GM18909 (cell line): ENCODE measurements around the gene IPO9.
"Not testable (repeated sequence)": the region's sequence is repeated elsewhere in the genome, so short reads cannot be mapped to it uniquely, and the experiment has no call there.

Experiments
- ATAC-seq: cut with Tn5 transposase; IDR thresholded peaks from one replicate; pipeline ENCODE4 v1.9.1; 2021; ENCODE audit warnings: mild to moderate bottlenecking; ENCODE audit not compliant: unreplicated experiment, poor library complexity

IPO9 gene

DNA sequence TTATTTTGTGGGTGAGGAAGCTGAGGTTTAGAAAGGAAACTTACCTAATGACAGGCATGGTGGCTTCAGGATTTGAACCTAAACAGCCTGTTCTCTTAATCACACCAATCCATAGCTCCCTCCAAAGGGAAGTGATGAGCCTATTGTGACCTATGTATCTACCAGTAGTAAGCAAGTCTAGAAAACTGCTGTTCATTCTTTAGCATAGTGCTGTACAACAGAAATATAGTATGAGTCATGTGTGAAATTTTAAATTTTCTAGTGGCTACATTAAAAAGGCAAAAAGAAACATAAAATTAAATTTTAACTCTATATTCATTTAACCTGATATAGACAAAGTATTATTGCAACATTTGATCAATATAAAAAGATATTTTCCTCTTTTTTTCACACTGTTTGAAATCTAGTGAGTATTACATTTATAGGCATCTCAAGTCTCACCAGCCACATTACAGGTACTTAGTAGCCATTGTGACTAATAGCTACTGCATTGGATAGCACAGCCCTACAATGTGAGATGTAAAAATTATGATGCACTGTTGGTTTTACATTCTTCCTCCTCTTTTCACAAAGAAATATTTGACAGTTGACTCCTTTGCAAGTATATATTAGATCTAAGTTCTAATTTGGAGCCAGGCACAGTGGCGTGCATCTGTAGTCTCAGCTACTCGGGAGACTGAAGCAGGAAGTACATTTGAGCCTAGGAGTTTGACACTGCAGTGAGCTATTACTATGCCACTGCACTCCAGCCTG lies 16.6 kb downstream of the IPO9 start:
- ATAC-seq = no peak

GRCh38 chr1:201847150-201847549 lies 18.2 kb downstream of the IPO9 start:
- ATAC-seq = no peak

- no peak for ATAC-seq
These were observed 19.3 kb downstream of the IPO9 start for GRCh38 chr1:201848230-201848629.

GRCh38 chr1:201849372-201850052 lies 20.6 kb downstream of the IPO9 start:
- no peak for ATAC-seq

GRCh38 chr1:201850053-201850397 lies 21.1 kb downstream of the IPO9 start:
- ATAC-seq = no peak

DNA sequence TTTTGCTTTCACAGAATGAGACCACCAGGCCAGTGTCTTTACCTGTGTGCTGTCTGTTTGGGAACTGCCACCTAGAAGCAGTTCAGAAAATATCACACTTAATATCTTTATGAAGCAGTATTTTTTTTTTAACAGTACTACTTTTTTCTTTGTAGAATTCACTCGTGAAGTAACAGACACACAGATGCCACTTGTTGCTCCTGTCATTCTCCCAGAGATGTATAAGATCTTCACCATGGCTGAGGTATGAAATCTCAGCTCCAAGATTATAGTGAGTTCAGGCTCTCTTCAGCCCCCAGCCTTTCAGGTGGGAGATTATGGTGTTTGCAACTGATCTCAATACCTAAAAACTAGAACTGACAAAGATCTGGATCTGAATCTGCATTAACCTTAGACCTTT lies 23.0 kb downstream of the IPO9 start:
- no peak for ATAC-seq

DNA sequence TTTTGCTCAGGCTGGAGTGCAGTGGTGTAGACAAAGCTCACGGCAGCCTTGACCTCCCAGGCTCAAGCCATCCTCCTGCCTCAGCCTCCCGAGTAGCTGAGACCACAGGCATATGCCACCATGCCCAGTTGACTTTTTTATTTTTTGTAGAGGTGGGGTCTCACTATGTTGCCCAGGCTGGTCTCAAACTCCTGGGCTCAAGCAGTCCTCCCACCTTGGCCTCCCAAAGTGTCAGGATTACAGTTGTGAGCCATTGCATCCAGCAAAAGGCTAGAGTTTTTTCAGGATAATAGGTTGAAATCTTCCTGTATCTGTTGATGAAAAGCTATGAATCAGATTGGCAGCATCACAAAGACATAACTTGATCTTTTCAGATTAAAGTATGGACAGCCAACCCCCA lies 27.8 kb downstream of the IPO9 start:
- not testable (repeated sequence) for ATAC-seq

GRCh38 chr1:201859424-201859823 lies 30.5 kb downstream of the IPO9 start:
- no peak for ATAC-seq

- no peak for ATAC-seq
These were observed 32.5 kb downstream of the IPO9 start for GRCh38 chr1:201861448-201861847.

DNA sequence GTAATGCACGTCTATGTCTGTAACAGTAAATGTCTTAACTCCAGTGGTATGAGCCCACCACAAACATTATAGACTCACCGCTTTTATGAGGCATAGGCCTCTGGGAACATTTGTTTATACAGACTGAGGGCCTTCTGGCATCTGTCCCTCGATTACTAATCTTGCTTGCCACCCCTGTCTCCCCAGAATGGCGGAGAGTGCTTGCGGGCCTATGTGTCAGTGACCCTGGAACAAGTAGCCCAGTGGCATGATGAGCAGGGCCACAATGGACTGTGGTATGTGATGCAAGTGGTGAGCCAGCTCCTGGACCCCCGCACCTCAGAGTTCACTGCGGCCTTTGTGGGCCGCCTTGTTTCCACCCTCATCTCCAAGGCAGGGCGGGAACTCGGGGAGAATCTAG lies 41.4 kb downstream of the IPO9 start:
- no peak for ATAC-seq

GRCh38 chr1:201874672-201875071 lies 45.7 kb downstream of the IPO9 start:
- ATAC-seq = no peak

GRCh38 chr1:201876148-201876818 lies 47.3 kb downstream of the IPO9 start:
- no peak for ATAC-seq

- no peak for ATAC-seq
These were observed 49.0 kb downstream of the IPO9 start for GRCh38 chr1:201877877-201878401.

GRCh38 chr1:201880928-201881571 lies 52.1 kb downstream of the IPO9 start:
- ATAC-seq = no peak

DNA sequence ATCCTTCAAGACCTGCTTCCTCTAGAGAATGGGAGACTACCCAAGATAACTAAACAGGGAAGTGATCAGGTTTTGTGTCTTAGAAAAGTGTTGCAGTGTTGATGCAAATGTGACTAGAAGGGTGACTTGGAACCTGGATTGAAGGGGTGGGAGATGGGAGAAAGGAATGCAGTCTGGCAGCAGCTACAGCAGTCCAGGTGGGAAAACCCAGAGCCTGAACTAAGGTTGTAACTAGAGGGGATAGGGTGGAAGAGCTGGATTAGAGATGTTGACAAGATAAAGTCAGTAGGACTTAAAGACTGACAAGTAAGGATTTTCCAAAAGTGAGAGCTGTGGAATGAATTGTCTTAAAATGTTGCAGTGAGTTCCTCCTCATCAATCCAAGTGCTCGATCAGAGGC lies 52.7 kb downstream of the IPO9 start:
- ATAC-seq = no peak

DNA sequence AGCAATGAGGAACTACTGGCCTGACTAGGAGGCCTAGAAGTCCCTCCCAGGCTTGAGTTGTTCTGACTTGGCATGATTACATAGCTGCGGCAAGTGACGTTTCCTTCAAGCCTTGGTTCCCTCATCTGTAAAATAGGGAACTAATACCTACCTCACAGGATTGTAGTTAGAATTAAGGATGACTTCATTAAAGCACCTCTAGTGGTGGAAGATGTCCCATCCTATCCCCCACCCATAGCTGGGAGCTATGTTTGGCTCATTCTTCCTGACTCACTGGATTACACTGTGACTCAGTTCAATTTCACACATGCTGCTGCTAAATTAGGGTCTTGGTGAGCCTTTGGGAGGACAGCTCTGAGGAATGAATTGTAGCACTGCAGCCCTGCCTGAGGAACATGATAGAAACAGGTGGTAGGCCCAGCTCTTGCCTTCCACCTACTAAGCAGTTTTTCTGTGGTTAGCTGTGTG lies 53.7 kb downstream of the IPO9 start:
- ATAC-seq = peak; percentile 50

- ATAC-seq = no peak
These were observed 54.3 kb downstream of the IPO9 start for GRCh38 chr1:201883266-201883665.

DNA sequence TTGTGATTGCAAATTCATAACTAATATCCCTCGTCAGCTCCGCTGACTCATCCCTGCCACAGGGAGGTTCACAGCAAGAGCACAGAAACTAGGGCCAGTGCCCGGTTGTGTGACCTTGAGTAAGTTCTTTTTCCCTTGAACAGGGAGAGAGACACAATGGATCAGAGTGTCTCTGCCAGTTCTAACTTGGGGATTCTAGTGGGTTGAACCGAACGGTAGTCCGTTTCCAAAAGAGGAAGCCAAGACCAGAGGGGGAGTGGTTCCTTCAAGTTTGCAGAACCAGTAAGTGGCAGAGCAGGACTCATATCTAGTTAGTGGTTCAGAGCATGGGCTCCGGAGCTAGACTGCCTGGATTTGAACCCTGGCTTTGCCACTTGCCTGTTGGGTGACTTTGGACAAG lies 54.8 kb downstream of the IPO9 start:
- no peak for ATAC-seq

GRCh38 chr1:201884425-201884824 lies 55.5 kb downstream of the IPO9 start:
- ATAC-seq = no peak

DNA sequence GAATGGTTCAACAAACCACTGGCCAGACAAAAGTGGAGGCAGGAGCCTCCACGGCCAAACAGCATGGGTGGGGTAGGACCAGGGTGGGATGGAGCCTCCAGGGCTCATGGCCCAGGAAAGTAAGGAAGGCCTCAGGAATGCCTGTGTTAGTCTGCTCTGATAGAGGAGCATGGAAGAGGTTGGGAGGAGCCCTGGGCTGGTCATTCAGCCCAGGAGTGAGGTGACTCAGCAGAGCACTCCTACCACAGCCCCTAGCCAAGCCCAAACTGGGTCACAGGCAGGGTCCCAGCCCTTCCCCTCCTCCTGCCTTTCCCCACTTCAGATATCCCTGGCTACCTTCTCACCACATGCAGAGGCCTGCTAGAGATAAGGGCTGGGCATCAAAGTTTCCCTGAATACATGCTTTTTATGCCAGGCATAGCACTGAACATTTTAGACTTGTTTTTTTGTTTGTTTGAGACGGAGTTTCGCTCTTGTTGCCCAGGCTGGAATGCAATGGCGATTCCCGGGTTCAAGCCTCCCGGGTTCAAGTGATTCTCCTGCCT lies 56.6 kb downstream of the IPO9 start:
- no peak for ATAC-seq
